HUDEP-2 (cell line): ENCODE results near the gene VPREB3.
"Not testable (repeated sequence)": the region's sequence is repeated elsewhere in the genome, so short reads cannot be mapped to it uniquely, and the experiment has no call there.

Source experiments
- DNase-seq, 76 experiments: peaks; one replicate each; lab custom pipeline; 2025; ENCODE audit not compliant: unreplicated experiment in 76 of 76; lab: John Stamatoyannopoulos, UW

Gene VPREB3

GRCh38 chr22:23745791-23746190, 8.4 kb downstream of the VPREB3 start:
- DNase-seq, result no peak

GRCh38 chr22:23744485-23744884, 9.7 kb downstream of the VPREB3 start:
- no peak for DNase-seq

- DNase-seq, result no peak
These were observed 10.2 kb downstream of the VPREB3 start for GRCh38 chr22:23744001-23744400.

GRCh38 chr22:23743303-23743705, 10.9 kb downstream of the VPREB3 start:
- no peak for DNase-seq

- DNase-seq, result no peak
These were observed 11.5 kb downstream of the VPREB3 start for GRCh38 chr22:23742505-23743264.

- DNase-seq, result no peak
These were observed 16.5 kb downstream of the VPREB3 start for GRCh38 chr22:23737696-23738095.

- DNase-seq, result not testable (repeated sequence)
These were observed 26.1 kb downstream of the VPREB3 start for GRCh38 chr22:23728108-23728507.

GRCh38 chr22:23722724-23723123, 31.5 kb downstream of the VPREB3 start:
- no peak for DNase-seq

GRCh38 chr22:23722160-23722559, 32.1 kb downstream of the VPREB3 start:
- DNase-seq, result no peak

GRCh38 chr22:23720855-23721254, 33.4 kb downstream of the VPREB3 start:
- DNase-seq, result no peak

- no peak for DNase-seq
These were observed 35.7 kb downstream of the VPREB3 start for GRCh38 chr22:23718371-23719165.

GRCh38 chr22:23716811-23717801, 37.1 kb downstream of the VPREB3 start:
- peak in 71 of 76 experiments; percentile 10 to 82 (median 67) for DNase-seq

- peak in 54 of 76 experiments; percentile 4 to 60 (median 24) for DNase-seq
These were observed 38.3 kb downstream of the VPREB3 start for GRCh38 chr22:23715806-23716375.

GRCh38 chr22:23714596-23715578, 39.3 kb downstream of the VPREB3 start:
- DNase-seq, result peak in 4 of 76 experiments; percentile 2 to 5 (median 4)

GRCh38 chr22:23713696-23714595, 40.3 kb downstream of the VPREB3 start:
- no peak for DNase-seq

GRCh38 chr22:23712256-23712655, 42.0 kb downstream of the VPREB3 start:
- no peak for DNase-seq

- no peak for DNase-seq
These were observed 45.1 kb downstream of the VPREB3 start for GRCh38 chr22:23709107-23709506.

GRCh38 chr22:23708270-23708669, 46.0 kb downstream of the VPREB3 start:
- DNase-seq, result no peak
